Dermis blood vessel endothelial cell (primary cell): ENCODE measurements around the gene EPS15. TPM values are rescaled to one million over a fixed set of nuclear protein-coding genes. Genes with fewer than 3 reads are reported as not detected.
"Not testable (repeated sequence)": the region's sequence is repeated elsewhere in the genome, so short reads cannot be mapped to it uniquely, and the experiment has no call there.

Experiments
- DNase-seq: peaks from one replicate; pipeline ENCODE4 v3.0.0; 2010
- total RNA-seq: library from RNA; depleted of rRNA; stranded (reverse); fragments of >200 nt; gene quantifications from 2 replicates; pipeline ENCODE4 v1.2.3, GENCODE V29; 2014

Gene EPS15
- total RNA-seq, 1 donor from 2014 or later: 112 TPM

GRCh38 chr1:51330331-51331201, 188.5 kb downstream of the EPS15 start, which contains the start of gene TTC39A:
TSS of gene TTC39A (minus strand) at chr1:51330562. CDS start at chr1:51330477, 85 bp downstream.
- DNase-seq: no peak

GRCh38 chr1:51329443-51330325, 189.4 kb downstream of the EPS15 start:
- DNase-seq: no peak

GRCh38 chr1:51328926-51329325, 190.1 kb downstream of the EPS15 start:
- DNase-seq: no peak

GRCh38 chr1:51328279-51328678, 190.8 kb downstream of the EPS15 start:
- DNase-seq: no peak

- no peak for DNase-seq
These were observed 191.7 kb downstream of the EPS15 start for GRCh38 chr1:51327386-51327785.

- DNase-seq: no peak
These were observed 192.2 kb downstream of the EPS15 start for GRCh38 chr1:51326839-51327238.

GRCh38 chr1:51325878-51326755, 192.9 kb downstream of the EPS15 start:
- DNase-seq: no peak

GRCh38 chr1:51325391-51325790, 193.7 kb downstream of the EPS15 start:
- DNase-seq: no peak

GRCh38 chr1:51325011-51325385, 194.1 kb downstream of the EPS15 start:
- not testable (repeated sequence) for DNase-seq

GRCh38 chr1:51324251-51325010, 194.6 kb downstream of the EPS15 start:
- DNase-seq: no peak

GRCh38 chr1:51323778-51324177, 195.3 kb downstream of the EPS15 start:
- DNase-seq: no peak

- no peak for DNase-seq
These were observed 196.5 kb downstream of the EPS15 start for GRCh38 chr1:51322417-51323101.

GRCh38 chr1:51321924-51322280, 197.2 kb downstream of the EPS15 start:
- no peak for DNase-seq

- no peak for DNase-seq
These were observed 197.8 kb downstream of the EPS15 start for GRCh38 chr1:51320967-51321923.

- DNase-seq: no peak
These were observed 201.3 kb downstream of the EPS15 start for GRCh38 chr1:51317798-51318197.

GRCh38 chr1:51316846-51317120, 202.3 kb downstream of the EPS15 start:
- DNase-seq: no peak

- DNase-seq: no peak
These were observed 202.8 kb downstream of the EPS15 start for GRCh38 chr1:51316113-51316845.

GRCh38 chr1:51314974-51315373, 204.1 kb downstream of the EPS15 start:
- DNase-seq: no peak
